ENCODE results near the gene CD2.
A peak's percentile ranks its signal among the peaks of the same experiment; 100 is the strongest.

Gene CD2

DNA sequence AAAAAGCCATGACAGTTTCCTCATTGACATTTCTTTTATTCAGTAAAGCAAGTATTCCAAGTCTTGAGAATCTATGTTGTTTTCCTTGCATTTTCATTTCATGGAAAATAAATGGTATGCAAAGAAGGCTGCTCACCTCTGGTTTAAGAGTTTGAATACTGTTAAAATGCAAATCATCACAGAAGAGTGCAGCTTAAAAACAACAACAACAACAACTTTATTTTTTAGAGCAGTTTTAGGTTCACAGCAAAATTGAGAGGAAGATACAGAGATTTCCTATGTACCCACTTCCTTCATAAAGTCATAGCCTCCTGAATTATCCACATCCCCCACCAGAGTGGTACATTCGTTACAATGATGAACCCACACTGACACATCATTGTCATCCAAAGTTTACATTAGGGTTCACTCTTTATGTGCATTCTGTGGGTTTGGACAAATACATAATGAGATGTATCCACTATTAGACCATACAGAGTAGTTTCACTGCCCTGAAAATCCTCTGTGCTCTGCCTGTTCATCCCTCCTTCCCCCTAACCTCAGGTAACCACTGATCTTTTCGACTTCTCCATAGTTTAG lies 39.2 kb downstream of the CD2 start:
- Mint-ChIP-seq H3K27ac (peak overlapping the region; percentile 92), H3K4me1 (ENCODE audit: low read depth) (peaks cover 52% of the 10 kb centered on the region), H3K9me3 (no peaks in the 10 kb centered on the region)

DNA sequence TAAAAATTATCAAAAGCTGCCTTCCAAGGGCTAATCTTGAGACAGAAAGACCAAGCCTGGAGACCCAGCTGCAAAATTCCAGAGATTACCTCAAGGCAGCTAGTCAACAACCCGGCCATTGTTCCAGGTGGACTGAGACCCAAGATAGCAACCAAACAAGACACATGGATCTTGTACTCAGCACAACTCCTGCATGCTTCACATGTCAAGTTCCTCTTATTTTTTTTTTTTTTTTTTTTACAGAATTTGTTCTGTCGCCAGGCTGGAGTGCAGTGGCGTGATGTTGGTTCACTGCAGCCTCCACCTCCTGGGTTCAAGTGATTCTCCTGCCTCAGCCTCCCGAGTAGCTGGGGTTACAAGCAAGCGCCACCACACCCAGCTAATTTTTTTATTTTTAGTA lies 40.1 kb downstream of the CD2 start:
- Mint-ChIP-seq H3K4me1 (ENCODE audit: low read depth) (peaks cover 52% of the 10 kb centered on the region), H3K4me3 (peak overlapping the region; percentile 34), H3K9me3 (no peaks in the 10 kb centered on the region), H3K36me3 (ENCODE audit: low read depth) (no peaks in the 10 kb centered on the region), H3K27ac (peak overlapping the region; percentile 92), H3K27me3 (peaks cover 1% of the 10 kb centered on the region)
- intact Hi-C loops (cut with micrococcal nuclease): loop anchor here (2.0 kb wide), 1 partner anchor 14 kb away; no protein-coding TSS in a partner anchor

More for the DNA sequence above, 39.2 kb downstream of the CD2 start:
- peaks cover 1% of the 10 kb centered on the region for H3K27me3 Mint-ChIP-seq
- intact Hi-C loops (cut with micrococcal nuclease): no loop called here
- H3K36me3 Mint-ChIP-seq (ENCODE audit: low read depth): no peaks in the 10 kb centered on the region
- H3K4me3 Mint-ChIP-seq: no peak overlapping the region

DNA sequence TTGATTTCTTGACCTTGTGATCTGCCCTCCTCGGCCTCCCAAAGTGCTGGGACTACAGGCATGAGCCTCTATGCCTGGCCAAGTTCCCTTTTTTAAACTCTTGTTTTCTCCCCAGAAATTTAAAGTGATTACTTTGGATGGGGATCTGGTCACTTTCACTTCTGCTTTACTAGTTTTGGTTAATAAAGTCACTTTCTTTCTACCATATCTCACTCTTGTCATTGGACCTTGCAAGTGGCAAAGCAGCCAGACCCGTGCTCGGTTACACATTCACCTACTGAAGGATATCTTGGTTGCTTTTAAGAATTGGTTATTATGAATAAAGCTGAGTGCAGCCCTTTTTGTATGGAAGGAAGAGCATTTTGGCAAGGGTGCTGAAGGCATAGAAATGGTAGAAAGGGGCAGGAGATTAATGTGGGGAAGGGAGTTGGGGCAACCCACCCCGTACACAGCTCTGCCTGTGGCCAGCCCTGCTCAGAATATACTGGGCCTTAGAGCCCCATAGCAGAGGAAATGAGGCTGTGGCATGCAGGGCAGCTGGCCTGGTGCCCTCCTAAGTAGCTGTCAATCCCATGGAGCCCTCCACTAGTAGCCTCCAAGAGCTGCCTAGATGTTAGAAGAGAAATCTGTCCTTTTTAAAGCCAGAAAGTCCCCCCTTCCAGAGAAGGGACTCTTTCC lies 40.7 kb downstream of the CD2 start:
- H3K27ac Mint-ChIP-seq: peak overlapping the region; percentile 92
- H3K27me3 Mint-ChIP-seq: no peaks in the 10 kb centered on the region
- intact Hi-C loops (cut with micrococcal nuclease): loop anchor here (2.0 kb wide), 1 partner anchor 14 kb away; no protein-coding TSS in a partner anchor
- H3K4me1 Mint-ChIP-seq (ENCODE audit: low read depth): peaks cover 53% of the 10 kb centered on the region
- H3K36me3 Mint-ChIP-seq (ENCODE audit: low read depth): no peaks in the 10 kb centered on the region
- H3K4me3 Mint-ChIP-seq: peak overlapping the region; percentile 34
- H3K9me3 Mint-ChIP-seq: no peaks in the 10 kb centered on the region

DNA sequence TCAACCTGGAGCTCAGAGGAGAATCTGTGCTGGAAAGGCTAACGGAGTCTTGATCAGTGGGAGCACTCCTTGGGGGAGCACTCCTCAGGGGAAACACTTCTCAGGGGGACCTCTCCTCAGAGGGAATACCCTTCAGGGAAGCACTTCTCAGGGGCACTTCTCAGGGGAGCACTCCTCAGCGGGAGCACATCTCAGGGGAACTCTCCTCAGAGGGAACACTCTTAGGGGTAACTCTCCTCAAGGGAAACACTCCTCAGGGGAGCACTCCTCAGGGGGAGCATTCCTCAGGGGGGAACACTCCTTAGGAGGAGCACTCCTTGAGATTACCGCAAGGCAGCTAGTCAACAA lies 41.2 kb downstream of the CD2 start:
- Mint-ChIP-seq H3K4me1 (ENCODE audit: low read depth) (peaks cover 58% of the 10 kb centered on the region), H3K4me3 (no peak overlapping the region), H3K27me3 (no peaks in the 10 kb centered on the region), H3K27ac (peak overlapping the region; percentile 92), H3K9me3 (no peaks in the 10 kb centered on the region), H3K36me3 (ENCODE audit: low read depth) (no peaks in the 10 kb centered on the region)
- intact Hi-C loops (cut with micrococcal nuclease): loop anchor here (2.0 kb wide), 1 partner anchor 13 kb away; no protein-coding TSS in a partner anchor

DNA sequence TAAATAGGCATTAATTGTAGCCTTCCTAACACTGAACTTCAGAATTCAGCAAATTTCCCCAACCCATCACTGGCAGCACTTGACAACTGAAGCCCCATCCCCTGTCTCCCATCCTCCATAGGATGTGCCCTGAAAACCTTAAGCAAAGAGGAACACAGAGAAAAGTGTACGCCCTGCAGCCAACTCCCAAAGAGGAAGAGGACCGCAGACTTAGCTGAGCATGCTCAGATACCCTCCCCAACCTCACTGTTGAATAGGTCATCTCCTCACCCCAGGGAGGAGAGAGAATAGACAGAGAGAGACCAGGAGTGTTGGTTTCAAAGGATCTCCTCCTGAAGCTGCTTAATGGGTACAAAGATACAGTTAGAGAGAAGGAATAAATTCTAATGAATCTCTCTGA lies 50.5 kb downstream of the CD2 start:
- H3K36me3 Mint-ChIP-seq (ENCODE audit: low read depth): no peaks in the 10 kb centered on the region
- intact Hi-C loops (cut with micrococcal nuclease): no loop called here
- peaks cover 50% of the 10 kb centered on the region for H3K4me1 Mint-ChIP-seq (ENCODE audit: low read depth)
- no peaks in the 10 kb centered on the region for H3K27me3 Mint-ChIP-seq
- peak overlapping the region; percentile 56 for H3K27ac Mint-ChIP-seq
- H3K4me3 Mint-ChIP-seq: no peak overlapping the region
- no peaks in the 10 kb centered on the region for H3K9me3 Mint-ChIP-seq

DNA sequence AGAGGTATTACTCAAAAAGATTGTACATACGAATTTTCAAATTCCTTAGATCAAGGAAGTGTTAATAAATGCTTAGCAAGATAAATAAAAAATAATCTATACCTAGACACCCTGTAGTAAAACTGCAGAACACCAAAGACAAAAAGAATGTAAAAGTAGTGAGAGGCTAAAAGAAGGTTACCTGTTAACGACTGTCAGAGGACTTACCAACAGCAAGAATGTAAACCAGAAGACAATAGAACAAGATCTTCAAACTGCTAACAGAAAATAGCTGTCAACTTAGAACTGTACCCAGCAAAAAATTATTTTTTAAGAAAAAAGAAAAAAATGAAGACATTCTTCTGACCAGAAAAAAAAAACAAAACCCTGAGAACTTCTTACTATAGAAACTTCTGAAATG lies 51.2 kb downstream of the CD2 start:
- Mint-ChIP-seq H3K4me3 (no peak overlapping the region), H3K27ac (no peak overlapping the region), H3K9me3 (no peaks in the 10 kb centered on the region), H3K4me1 (ENCODE audit: low read depth) (peaks cover 44% of the 10 kb centered on the region), H3K27me3 (no peaks in the 10 kb centered on the region), H3K36me3 (ENCODE audit: low read depth) (no peaks in the 10 kb centered on the region)
- intact Hi-C loops (cut with micrococcal nuclease): no loop called here

DNA sequence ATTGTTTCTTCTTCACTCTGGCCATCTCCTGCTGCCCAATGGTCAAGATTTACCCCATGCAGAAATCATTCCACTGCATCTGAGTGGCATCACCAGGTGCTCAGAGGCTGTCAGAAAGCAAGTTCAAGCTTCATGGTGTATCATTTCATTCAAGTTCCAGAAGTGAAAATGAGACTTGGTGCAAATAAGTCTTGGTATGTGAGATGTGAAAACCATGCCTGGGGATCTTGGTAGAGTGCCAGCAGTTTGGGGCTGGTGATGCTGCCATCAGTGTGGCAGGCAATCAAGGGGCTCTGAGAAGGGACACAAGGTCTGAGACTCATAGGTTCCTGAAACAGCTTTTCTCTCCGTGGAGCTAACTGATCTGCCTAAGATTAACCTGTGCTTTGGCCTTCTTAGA lies 52.0 kb downstream of the CD2 start:
- Mint-ChIP-seq H3K4me1 (ENCODE audit: low read depth) (peaks cover 43% of the 10 kb centered on the region), H3K36me3 (ENCODE audit: low read depth) (no peaks in the 10 kb centered on the region), H3K27ac (no peak overlapping the region), H3K4me3 (no peak overlapping the region), H3K27me3 (no peaks in the 10 kb centered on the region), H3K9me3 (no peaks in the 10 kb centered on the region)
- intact Hi-C loops (cut with micrococcal nuclease): no loop called here

DNA sequence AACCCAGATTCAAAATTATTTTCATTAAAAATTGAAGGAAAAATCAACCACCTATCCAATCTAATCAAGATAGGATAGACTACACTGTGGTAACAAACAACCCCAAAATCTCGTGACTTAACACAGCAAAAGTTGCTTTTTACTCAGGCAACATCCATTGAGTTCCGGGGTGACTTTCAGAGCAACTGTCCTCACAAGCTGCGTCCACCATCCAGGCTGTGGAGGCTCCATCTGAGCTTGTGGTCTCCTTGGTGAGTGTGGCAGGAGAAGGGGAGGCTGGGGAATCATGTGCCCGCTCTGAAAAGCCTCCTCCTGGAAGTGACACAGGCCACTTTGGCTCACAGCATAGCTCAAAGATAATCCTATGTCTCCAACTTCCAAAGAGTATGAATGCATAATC lies 52.4 kb downstream of the CD2 start:
- no peak overlapping the region for H3K27ac Mint-ChIP-seq
- H3K27me3 Mint-ChIP-seq: no peaks in the 10 kb centered on the region
- H3K4me1 Mint-ChIP-seq (ENCODE audit: low read depth): peaks cover 43% of the 10 kb centered on the region

DNA sequence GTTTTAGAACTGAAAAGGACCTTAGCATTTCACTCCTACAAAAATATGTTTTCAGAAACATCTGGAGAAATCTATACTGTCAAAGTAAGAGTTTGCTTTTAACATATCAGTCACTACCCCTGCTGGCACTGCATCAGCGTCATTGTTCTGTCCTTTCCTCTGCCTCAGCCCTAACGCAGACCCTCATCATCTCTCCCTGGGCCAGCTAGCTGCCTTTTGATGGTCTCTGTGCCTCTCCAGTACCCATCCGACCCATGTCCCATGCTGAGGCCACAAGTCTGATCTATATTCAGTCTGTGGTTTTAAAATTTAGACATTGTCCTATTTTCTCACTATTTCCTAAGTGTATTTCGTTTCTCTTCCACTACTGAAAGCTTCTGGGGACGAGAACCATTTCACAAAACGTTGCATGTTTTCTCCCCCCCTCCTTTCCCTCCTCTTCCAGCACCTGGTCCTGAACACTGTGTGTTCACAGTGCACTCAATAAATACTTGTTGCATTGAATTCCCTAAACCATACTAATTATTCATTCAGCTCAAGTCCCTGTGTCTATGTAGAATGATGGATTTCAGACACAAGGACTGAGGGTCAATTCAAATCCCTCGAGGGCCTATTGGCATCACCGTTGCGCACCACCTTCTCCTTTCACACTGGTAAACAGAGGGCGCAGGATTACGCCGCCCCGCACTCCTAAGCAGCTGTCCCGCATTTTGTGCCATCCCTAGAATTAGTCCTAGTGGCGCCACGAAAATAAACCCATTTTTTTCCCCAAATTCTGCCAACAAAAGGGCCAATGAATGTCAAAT lies 53.4 kb downstream of the CD2 start:
- no peaks in the 10 kb centered on the region for H3K36me3 Mint-ChIP-seq (ENCODE audit: low read depth)
- H3K4me3 Mint-ChIP-seq: no peak overlapping the region
- H3K27me3 Mint-ChIP-seq: no peaks in the 10 kb centered on the region
- H3K27ac Mint-ChIP-seq: peak overlapping the region; percentile 62
- H3K9me3 Mint-ChIP-seq: peaks cover 9% of the 10 kb centered on the region
- intact Hi-C loops (cut with micrococcal nuclease): loop anchor here (2.0 kb wide), 1 partner anchor 13 kb away; no protein-coding TSS in a partner anchor
- peaks cover 43% of the 10 kb centered on the region for H3K4me1 Mint-ChIP-seq (ENCODE audit: low read depth)

More for the DNA sequence above, 52.4 kb downstream of the CD2 start:
- intact Hi-C loops (cut with micrococcal nuclease): no loop called here
- no peaks in the 10 kb centered on the region for H3K36me3 Mint-ChIP-seq (ENCODE audit: low read depth)
- no peaks in the 10 kb centered on the region for H3K9me3 Mint-ChIP-seq
- H3K4me3 Mint-ChIP-seq: no peak overlapping the region

DNA sequence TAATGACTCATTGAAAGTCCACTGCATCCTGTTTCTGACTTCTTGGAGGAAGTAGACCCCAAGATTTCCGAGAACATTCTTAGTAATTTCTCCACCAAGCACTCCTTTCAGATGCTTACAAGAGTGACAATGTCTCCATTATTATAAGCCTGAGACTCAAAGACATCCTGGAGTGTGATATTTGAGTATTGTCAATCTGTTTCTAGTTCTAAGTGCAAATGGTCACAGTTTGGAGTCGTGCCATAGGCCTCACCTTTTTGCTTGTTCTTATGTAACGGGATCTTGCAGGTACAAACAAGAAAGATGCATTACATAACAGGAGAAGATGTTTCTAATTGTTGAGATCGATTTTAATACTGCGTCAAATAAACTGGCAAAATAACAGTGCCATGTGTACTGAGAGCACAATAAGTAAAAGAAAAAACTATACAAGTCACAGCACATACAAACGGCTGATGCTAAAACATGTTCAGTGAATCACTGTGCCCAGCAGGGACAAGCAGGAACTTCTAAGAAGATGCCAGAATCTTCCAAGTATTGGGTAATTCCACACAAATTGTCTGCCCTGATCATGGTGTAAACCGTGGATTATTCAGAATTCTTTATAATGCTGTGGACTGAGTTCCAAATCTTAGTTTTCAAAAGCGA lies 54.1 kb downstream of the CD2 start:
- H3K9me3 Mint-ChIP-seq: peaks cover 14% of the 10 kb centered on the region
- H3K27me3 Mint-ChIP-seq: no peaks in the 10 kb centered on the region
- no peak overlapping the region for H3K4me3 Mint-ChIP-seq
- intact Hi-C loops (cut with micrococcal nuclease): loop anchor here (2.0 kb wide), 1 partner anchor 14 kb away; no protein-coding TSS in a partner anchor
- H3K36me3 Mint-ChIP-seq (ENCODE audit: low read depth): no peaks in the 10 kb centered on the region
- peak overlapping the region; percentile 62 for H3K27ac Mint-ChIP-seq
- H3K4me1 Mint-ChIP-seq (ENCODE audit: low read depth): peaks cover 43% of the 10 kb centered on the region

DNA sequence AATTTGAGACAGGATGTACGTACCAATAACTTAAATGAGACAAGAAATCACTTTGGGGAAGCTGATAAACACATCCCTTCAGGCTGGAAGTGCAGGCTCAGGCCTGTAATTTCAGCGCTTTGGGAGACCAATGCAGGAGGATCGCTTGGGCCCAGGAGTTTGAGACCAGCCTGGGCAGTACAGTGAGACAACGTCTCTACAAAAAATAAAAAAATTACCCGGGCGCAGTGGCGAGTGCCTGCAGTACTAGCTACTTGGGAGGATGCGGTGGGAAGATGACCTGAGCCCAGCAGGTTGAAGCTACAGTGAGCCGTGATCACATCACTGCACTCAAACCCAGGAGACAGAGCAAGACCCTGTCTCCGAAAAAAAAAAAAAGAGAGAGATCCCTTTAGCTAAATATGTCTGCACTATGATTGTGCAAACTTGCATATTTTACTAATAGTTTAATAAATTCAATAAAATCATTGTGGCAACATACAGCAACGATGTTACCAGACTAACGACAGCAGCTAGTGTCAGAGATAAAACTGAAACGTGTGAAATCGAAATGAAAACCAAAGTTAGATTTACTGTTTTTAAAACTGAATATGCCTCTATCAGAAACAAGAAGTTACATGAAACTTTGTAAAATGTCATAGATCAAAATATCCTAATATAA lies 54.7 kb downstream of the CD2 start:
- peaks cover 14% of the 10 kb centered on the region for H3K9me3 Mint-ChIP-seq
- no peak overlapping the region for H3K4me3 Mint-ChIP-seq
- H3K27me3 Mint-ChIP-seq: no peaks in the 10 kb centered on the region
- intact Hi-C loops (cut with micrococcal nuclease): loop anchor here (2.0 kb wide), 1 partner anchor 14 kb away; no protein-coding TSS in a partner anchor
- peak overlapping the region; percentile 62 for H3K27ac Mint-ChIP-seq
- no peaks in the 10 kb centered on the region for H3K36me3 Mint-ChIP-seq (ENCODE audit: low read depth)
- H3K4me1 Mint-ChIP-seq (ENCODE audit: low read depth): peaks cover 39% of the 10 kb centered on the region

DNA sequence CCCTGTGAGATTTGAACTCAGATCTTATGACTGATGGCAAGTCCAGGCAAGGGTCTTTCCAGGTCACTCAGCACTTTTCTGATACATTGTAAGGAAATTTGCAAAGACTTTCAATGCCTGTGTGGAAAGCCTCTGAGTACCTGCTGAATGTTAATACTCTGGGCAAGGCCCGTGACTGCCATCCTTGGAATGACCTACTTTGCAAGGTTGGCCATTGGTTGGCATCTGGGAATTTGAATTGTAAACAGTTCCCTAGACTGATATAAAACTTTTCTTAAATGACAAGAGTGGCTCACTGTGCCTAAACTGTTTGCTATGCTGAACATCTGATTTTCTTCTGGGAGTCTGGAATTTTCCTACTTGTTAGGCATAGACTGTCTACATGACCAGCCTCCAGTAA lies 57.1 kb downstream of the CD2 start:
- intact Hi-C loops (cut with micrococcal nuclease): no loop called here
- H3K4me1 Mint-ChIP-seq (ENCODE audit: low read depth): peaks cover 26% of the 10 kb centered on the region
- H3K36me3 Mint-ChIP-seq (ENCODE audit: low read depth): no peaks in the 10 kb centered on the region
- H3K4me3 Mint-ChIP-seq: no peak overlapping the region
- H3K27ac Mint-ChIP-seq: no peak overlapping the region
- H3K9me3 Mint-ChIP-seq: peaks cover 14% of the 10 kb centered on the region
- H3K27me3 Mint-ChIP-seq: no peaks in the 10 kb centered on the region

DNA sequence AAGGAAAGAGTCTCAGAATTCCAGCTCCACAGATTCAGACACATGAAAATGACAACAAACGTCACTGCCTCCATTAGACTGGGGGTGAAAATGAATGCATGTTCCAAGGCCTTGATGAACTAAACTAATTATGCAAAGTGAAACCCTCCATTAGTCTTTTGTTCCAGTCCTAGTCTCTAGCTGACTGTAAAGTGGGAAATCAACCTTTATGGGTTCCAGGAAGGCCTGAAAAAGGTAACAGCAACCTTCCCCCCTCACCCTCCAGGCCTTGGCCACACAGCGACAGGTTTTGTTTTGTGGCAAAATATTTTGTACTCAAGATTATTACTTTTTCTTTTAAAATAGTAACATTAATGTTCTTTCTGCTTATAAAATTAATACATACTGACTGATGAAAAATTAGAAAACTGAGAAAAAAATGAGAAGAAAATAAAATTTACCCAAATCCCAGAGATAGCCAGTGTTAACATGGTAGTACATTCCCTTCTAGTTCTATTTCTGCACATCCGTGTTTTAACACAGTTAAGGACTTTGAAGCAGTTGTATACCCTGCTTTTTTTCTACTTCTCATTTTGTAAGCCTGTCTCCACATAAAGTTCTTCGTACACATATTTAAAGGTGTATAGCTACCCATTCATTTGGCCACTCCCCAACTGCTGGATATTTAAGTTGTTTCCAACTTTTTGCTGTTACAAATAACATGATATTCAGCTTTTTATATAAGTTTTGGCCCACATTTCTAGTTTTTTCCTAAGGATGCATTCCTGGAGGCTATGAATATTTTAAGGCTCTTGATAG lies 60.9 kb downstream of the CD2 start:
- no peaks in the 10 kb centered on the region for H3K36me3 Mint-ChIP-seq (ENCODE audit: low read depth)
- peaks cover 14% of the 10 kb centered on the region for H3K9me3 Mint-ChIP-seq
- H3K4me1 Mint-ChIP-seq (ENCODE audit: low read depth): peaks cover 4% of the 10 kb centered on the region
- H3K27me3 Mint-ChIP-seq: no peaks in the 10 kb centered on the region
- intact Hi-C loops (cut with micrococcal nuclease): no loop called here
- no peak overlapping the region for H3K27ac Mint-ChIP-seq
- no peak overlapping the region for H3K4me3 Mint-ChIP-seq

Data from dendritic cell treated with granulocyte-macrophage colony-stimulating factor and Interleukin-4, amounts not matched to agents 40 ng/mL and 50 ng/mL, for 4 days (primary cell).